Measurements from ENCODE around the gene LPIN3.
"Not testable (repeated sequence)": the region's sequence is repeated elsewhere in the genome, so short reads cannot be mapped to it uniquely, and the experiment has no call there.

DNA sequence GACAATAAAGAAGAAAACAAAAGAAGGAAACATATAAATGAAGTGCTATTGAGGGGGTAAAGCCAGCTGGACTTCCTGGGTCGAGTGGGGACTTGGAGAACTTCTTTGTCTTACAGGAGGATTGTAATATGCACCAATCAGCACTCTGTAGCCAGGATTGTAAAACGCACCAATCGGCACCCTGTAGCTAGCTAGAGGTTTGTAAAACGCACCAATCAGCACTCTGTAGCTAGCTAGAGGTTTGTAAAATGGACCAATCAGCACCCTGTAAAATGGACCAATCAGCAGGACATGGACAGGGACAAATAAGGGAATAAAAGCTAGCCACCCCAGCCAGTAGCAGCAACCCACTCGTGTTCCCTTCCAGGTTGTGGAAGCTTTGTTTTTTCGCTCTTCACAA is 28.6 kb upstream of the LPIN3 start:
- TF ChIP-seq, protein P1, sequence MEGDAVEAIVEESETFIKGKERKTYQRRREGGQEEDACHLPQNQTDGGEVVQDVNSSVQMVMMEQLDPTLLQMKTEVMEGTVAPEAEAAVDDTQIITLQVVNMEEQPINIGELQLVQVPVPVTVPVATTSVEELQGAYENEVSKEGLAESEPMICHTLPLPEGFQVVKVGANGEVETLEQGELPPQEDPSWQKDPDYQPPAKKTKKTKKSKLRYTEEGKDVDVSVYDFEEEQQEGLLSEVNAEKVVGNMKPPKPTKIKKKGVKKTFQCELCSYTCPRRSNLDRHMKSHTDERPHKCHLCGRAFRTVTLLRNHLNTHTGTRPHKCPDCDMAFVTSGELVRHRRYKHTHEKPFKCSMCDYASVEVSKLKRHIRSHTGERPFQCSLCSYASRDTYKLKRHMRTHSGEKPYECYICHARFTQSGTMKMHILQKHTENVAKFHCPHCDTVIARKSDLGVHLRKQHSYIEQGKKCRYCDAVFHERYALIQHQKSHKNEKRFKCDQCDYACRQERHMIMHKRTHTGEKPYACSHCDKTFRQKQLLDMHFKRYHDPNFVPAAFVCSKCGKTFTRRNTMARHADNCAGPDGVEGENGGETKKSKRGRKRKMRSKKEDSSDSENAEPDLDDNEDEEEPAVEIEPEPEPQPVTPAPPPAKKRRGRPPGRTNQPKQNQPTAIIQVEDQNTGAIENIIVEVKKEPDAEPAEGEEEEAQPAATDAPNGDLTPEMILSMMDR (conservative IDR thresholded peaks at IDR 0.05) = not testable (repeated sequence)
- TF ChIP-seq ZFX (IDR thresholded peaks at IDR 0.05) = not testable (repeated sequence)
